ENCODE data around the gene TBC1D9B. TPM values are rescaled to one million over a fixed set of nuclear protein-coding genes. Genes with fewer than 3 reads are reported as not detected.

The TBC1D9B gene
- total RNA-seq, 1 experiment from 2014 or later = 127 TPM

GRCh38 chr5:179874536-179875292 is 33.0 kb downstream of the TBC1D9B start:
- Histone ChIP-seq H3K27me3 (ENCODE audit: insufficient read depth, low read length) (no peaks in the 10 kb centered on the region), H3K4me1 (ENCODE audit: control insufficient read depth in 1 of 2, insufficient read depth in 2 of 2, low read length in 2 of 2) (no peaks in the 10 kb centered on the region), H3K4me3 (replicated peaks in 1 of 2; ENCODE audit: low read depth in 1 of 2, low read length in 2 of 2) (no peak overlapping the region), H4K20me1 (ENCODE audit: insufficient read depth) (no peaks in the 10 kb centered on the region), H2AFZ (ENCODE audit: low read depth, low read length, poor library complexity, severe bottlenecking) (no peak overlapping the region), H3K9me2 (ENCODE audit: insufficient read depth) (no peaks in the 10 kb centered on the region), H3K79me2 (ENCODE audit: insufficient read depth, low read length) (no peaks in the 10 kb centered on the region), H3K27ac (ENCODE audit: low read depth, low read length) (no peak overlapping the region), H3K9me3 (ENCODE audit: control insufficient read depth in 1 of 2, insufficient read depth in 1 of 2, low read depth in 1 of 2, low read length in 2 of 2) (no peaks in the 10 kb centered on the region), H3K9ac (ENCODE audit: low read length) (no peak overlapping the region), H3K4me2 (ENCODE audit: low read length) (no peak overlapping the region), H3K36me3 (ENCODE audit: control insufficient read depth in 1 of 2, insufficient read depth in 2 of 2, low read length in 2 of 2) (peaks cover 31 to 39% of the 10 kb centered on the region in 2 experiments)
- ATAC-seq = no peak
- TF ChIP-seq JUND (IDR thresholded peaks at IDR 0.05) = no peak
- no peak for TF ChIP-seq ELF1 (IDR thresholded peaks at IDR 0.05; ENCODE audit: borderline replicate concordance, low read depth)
- no peak for TF ChIP-seq SIN3A (IDR thresholded peaks at IDR 0.05; ENCODE audit: low read depth)
- TF ChIP-seq MAX (IDR thresholded peaks at IDR 0.05) = no peak
- no peak for TF ChIP-seq YY1 (IDR thresholded peaks at IDR 0.05; ENCODE audit: extremely low read depth, insufficient replicate concordance, low read depth, low read length)
- no peak for TF ChIP-seq CTCF (IDR thresholded peaks at IDR 0.05 in 2 of 3, conservative IDR thresholded peaks at IDR 0.05 in 1 of 3; ENCODE audit: borderline replicate concordance in 1 of 3, insufficient read depth in 1 of 3, low read depth in 2 of 3, low read length in 2 of 3)
- no peak for TF ChIP-seq ZNF274 (IDR thresholded peaks at IDR 0.05; ENCODE audit: low read depth, low read length)
- no peak for TF ChIP-seq REST (IDR thresholded peaks at IDR 0.05; ENCODE audit: low read depth)
- TF ChIP-seq ZBTB33 (IDR thresholded peaks at IDR 0.05; ENCODE audit: extremely low read depth, insufficient replicate concordance, low read length) = no peak
- no peak for TF ChIP-seq FOSL1 (IDR thresholded peaks at IDR 0.05; ENCODE audit: low read depth)
- no peak for TF ChIP-seq ZFX (IDR thresholded peaks at IDR 0.05)
- TF ChIP-seq CBX3 (IDR thresholded peaks at IDR 0.05; ENCODE audit: low read depth) = no peak
- DNase-seq (ENCODE audit: low read depth, low spot score) = no peak
- RAD21 ChIA-PET (ENCODE audit: low non-redundant PET in 1 of 2, low total read pairs in 2 of 2, uncharacterized antibody in 2 of 2, unreplicated experiment in 2 of 2) = no interaction called here
- intact Hi-C loops (cut with micrococcal nuclease) = no loop called here
- POLR2A ChIA-PET = no interaction called here
- CTCF ChIA-PET = no interaction called here
- no TSS peak for BruUV-seq (replicated peaks)

Measured in HCT116 (cell line).